ENCODE data around the gene SVIL.
"Not testable (repeated sequence)": the region's sequence is repeated elsewhere in the genome, so short reads cannot be mapped to it uniquely, and the experiment has no call there.

The SVIL gene

GRCh38 chr10:29451946-29452345 is 182.8 kb downstream of the SVIL start:
- DNase-seq (ENCODE audit: low spot score), result no peak

- no peak for DNase-seq (ENCODE audit: low spot score)
These were observed 184.4 kb downstream of the SVIL start for GRCh38 chr10:29450405-29450804.

- DNase-seq (ENCODE audit: low spot score), result peak; percentile 56
These were observed 185.8 kb downstream of the SVIL start for GRCh38 chr10:29448756-29449592.

- no peak for DNase-seq (ENCODE audit: low spot score)
These were observed 186.6 kb downstream of the SVIL start for GRCh38 chr10:29448125-29448524.

- no peak for DNase-seq (ENCODE audit: low spot score)
These were observed 188.4 kb downstream of the SVIL start for GRCh38 chr10:29446327-29446726.

GRCh38 chr10:29443745-29444523 is 190.8 kb downstream of the SVIL start:
- no peak for DNase-seq (ENCODE audit: low spot score)

GRCh38 chr10:29440981-29441380 is 193.8 kb downstream of the SVIL start:
- no peak for DNase-seq (ENCODE audit: low spot score)

GRCh38 chr10:29439005-29439404 is 195.8 kb downstream of the SVIL start:
- not testable (repeated sequence) for DNase-seq (ENCODE audit: low spot score)

- no peak for DNase-seq (ENCODE audit: low spot score)
These were observed 196.5 kb downstream of the SVIL start for GRCh38 chr10:29438271-29438670.

- no peak for DNase-seq (ENCODE audit: low spot score)
These were observed 196.9 kb downstream of the SVIL start for GRCh38 chr10:29437871-29438270.

- DNase-seq (ENCODE audit: low spot score), result no peak
These were observed 198.8 kb downstream of the SVIL start for GRCh38 chr10:29435809-29436501.

GRCh38 chr10:29434111-29434510 is 200.7 kb downstream of the SVIL start:
- no peak for DNase-seq (ENCODE audit: low spot score)

- no peak for DNase-seq (ENCODE audit: low spot score)
These were observed 203.1 kb downstream of the SVIL start for GRCh38 chr10:29431711-29432110.

GRCh38 chr10:29430101-29430500 is 204.7 kb downstream of the SVIL start:
- no peak for DNase-seq (ENCODE audit: low spot score)

GRCh38 chr10:29428486-29428885 is 206.3 kb downstream of the SVIL start:
- no peak for DNase-seq (ENCODE audit: low spot score)

- no peak for DNase-seq (ENCODE audit: low spot score)
These were observed 207.1 kb downstream of the SVIL start for GRCh38 chr10:29427667-29428066.

- no peak for DNase-seq (ENCODE audit: low spot score)
These were observed 208.4 kb downstream of the SVIL start for GRCh38 chr10:29426420-29426819.

- no peak for DNase-seq (ENCODE audit: low spot score)
These were observed 210.8 kb downstream of the SVIL start for GRCh38 chr10:29424017-29424416.

GRCh38 chr10:29420744-29421143 is 214.0 kb downstream of the SVIL start:
- DNase-seq (ENCODE audit: low spot score), result no peak

GRCh38 chr10:29417324-29417723 is 217.4 kb downstream of the SVIL start:
- no peak for DNase-seq (ENCODE audit: low spot score)

- DNase-seq (ENCODE audit: low spot score), result no peak
These were observed 218.9 kb downstream of the SVIL start for GRCh38 chr10:29415876-29416275.

- no peak for DNase-seq (ENCODE audit: low spot score)
These were observed 220.3 kb downstream of the SVIL start for GRCh38 chr10:29414501-29414900.

GRCh38 chr10:29412485-29412884 is 222.3 kb downstream of the SVIL start:
- no peak for DNase-seq (ENCODE audit: low spot score)
